HL-60/S4 treated with phorbol 12-myristate 13-acetate at 8.2 ng/mL for 4 days and 3 days (cell line): Measurements from ENCODE around the gene GPR141.

Experiments used
- in situ Hi-C: fragments of 300-500 bp; cut with MboI; formaldehyde crosslinking; loops from 2 replicates; pipeline ENCODE4 v1.15.0; 2022; ENCODE audit warnings: low sequenced_read_pairs

Gene GPR141

DNA sequence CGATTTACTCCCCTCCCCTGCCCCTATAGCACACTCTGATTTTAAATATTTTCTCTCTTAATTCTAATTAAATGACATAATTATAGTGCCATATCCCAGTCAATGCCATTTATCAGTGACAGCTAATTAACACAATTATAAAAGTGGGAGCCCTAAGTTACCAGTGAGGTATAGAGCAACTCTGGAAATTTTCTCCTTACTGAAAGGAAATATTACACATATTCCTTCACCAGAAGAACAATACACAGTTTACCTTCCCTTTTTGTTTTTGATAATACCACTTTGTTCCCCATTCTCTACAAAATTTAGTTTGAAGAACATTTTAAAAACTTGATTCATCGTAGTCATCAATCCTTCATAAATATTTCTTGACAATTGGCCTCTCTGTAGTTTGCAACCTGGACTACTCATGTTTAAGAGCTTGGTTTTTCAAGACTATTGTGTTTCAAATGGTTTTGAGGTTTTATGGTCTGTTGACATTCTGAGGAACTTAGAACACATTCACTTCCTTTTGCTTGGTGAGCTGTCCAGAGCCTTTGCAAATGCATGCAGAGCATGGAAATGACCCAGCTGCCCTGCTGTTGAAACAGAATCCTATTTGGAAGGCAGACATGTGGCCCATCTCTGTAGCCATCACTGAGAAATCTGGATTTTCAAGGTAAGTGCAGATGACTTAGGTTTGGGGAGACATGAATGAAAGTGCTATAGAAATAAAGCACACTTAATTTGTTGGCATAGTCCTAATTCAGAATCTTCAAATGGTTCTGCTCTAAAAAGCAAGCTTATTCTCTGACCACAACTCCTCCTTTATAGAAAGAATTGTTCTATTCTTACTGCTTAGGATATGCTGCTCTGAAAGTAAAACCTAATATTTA lies at the start of gene GPR141:
Gene GPR141 (plus strand): TSS at position 521 of the 875 bp plus-strand sequence. CDS start 56,628 bp downstream, outside the sequence.
- in situ Hi-C loops: no loop called here

GRCh38 chr7:37635346-37635745 lies 48.2 kb upstream of the GPR141 start:
- in situ Hi-C loops: loop anchor here (25.0 kb wide), 1 partner anchor 102 kb away; no protein-coding TSS in a partner anchor

- in situ Hi-C loops: loop anchor here (25.0 kb wide), 1 partner anchor 95 kb away; no protein-coding TSS in a partner anchor
These were observed 41.5 kb upstream of the GPR141 start for GRCh38 chr7:37642028-37642540.

DNA sequence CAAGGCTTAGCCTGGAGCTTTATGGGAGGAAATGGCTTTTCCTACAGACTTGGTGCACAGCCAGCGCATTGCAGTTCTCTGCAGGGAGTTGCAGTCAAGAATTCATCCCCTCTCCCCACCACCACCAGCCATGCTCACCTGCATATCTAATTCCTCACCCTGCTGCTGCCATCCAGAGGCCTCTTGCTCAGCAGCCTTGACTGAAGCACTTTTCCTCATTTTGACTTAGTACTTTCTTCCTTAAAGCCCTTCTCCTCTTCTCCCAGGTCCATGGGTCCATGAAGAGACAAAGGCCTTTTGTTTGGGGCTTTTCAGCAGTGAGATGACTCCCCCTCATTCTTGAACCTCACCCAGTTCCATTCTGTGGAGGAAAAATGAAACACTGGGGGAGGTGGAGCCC lies 39.7 kb upstream of the GPR141 start:
- in situ Hi-C loops: loop anchor here (25.0 kb wide), 1 partner anchor 93 kb away; no protein-coding TSS in a partner anchor

DNA sequence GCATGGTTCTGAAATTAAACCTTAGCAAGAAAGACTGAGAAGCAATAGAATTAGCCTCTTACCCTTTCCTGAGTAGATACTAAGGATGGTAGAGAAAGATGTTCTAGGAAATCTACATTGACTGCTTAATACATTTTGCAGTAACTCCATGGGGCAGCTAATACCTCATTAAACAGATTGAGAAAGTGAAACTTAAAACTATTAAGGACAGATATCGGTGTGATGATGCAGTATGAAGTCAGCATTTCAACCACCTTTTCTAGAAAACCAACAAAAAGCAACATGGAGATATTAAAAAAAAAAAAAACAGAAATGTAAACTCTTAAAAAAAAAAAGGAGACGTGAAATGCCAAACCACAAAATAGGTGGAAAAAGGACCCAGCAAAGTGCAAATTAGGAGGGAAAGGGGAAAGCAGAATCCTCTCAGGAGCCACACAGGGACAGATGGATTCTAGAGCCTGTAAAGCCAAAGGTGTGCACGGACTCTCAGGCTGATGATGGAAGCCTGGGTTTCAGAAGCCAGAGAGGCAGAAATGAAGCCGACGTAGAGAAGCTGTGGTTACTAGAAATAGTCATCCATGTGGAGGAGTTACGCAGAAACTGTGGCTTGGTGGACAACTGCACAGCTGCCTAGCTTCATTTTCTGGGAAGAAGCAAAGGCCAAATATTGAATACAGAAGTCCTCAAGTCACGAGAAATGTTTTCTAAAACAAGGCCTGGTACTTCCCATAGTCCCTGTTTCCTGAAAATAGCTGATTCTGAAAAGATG lies 38.1 kb upstream of the GPR141 start:
- in situ Hi-C loops: loop anchor here (25.0 kb wide), 1 partner anchor 92 kb away; no protein-coding TSS in a partner anchor

- in situ Hi-C loops: no loop called here
These were observed 26.5 kb upstream of the GPR141 start for GRCh38 chr7:37656913-37657530.

- in situ Hi-C loops: no loop called here
These were observed 25.8 kb upstream of the GPR141 start for GRCh38 chr7:37657816-37658215.

DNA sequence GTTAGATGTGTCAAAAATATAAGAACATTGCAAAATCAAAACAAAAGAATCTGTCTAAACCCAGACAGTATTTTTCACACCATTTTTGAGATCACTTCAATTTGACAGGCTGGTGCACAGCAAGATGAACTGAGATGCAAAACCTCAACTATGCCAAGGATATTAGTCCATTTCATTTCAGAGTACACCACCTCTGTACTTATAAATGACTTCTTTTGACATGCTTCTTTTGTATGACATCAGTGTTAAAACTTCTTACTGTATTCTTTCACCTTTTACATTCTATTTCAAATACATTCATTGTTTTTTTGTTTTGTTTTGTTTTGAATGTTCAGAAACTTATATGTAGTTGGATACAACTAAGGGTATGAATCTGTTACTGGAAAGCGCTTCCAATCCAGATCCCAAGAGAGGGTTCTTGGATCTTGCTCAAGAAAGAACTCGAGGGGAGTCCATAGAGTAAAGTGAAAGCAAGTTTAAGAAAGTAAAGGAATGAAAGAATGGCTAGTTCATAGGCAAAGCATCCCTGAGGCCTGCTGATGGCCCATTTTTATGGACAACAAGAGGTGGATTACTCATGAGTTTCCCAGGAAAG lies 23.5 kb upstream of the GPR141 start:
- in situ Hi-C loops: no loop called here

- in situ Hi-C loops: no loop called here
These were observed 23.0 kb upstream of the GPR141 start for GRCh38 chr7:37660614-37661013.

DNA sequence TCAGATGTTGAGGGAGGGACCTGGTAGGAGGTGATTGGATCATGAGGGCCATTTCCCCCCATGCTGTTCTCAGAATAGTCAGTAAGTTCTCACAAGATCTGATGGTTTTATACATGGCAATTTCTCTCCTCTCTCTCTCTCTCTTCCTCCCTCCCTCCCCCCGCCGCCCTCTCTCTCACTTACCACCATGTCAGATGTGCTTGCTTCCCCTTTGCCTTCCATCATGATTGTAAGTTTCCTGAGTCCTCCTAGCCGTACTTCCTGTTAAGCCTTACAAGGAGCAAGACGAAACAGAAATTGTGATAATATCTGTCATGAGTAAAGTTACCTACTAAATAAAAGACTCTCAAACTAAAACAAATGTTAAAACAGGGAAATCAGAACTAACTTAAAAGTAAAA lies 19.9 kb upstream of the GPR141 start:
- in situ Hi-C loops: no loop called here

- in situ Hi-C loops: no loop called here
These were observed 18.1 kb upstream of the GPR141 start for GRCh38 chr7:37665352-37666022.

- in situ Hi-C loops: no loop called here
These were observed 17.4 kb upstream of the GPR141 start for GRCh38 chr7:37666026-37666799.

- in situ Hi-C loops: no loop called here
These were observed 13.7 kb upstream of the GPR141 start for GRCh38 chr7:37669818-37670217.

DNA sequence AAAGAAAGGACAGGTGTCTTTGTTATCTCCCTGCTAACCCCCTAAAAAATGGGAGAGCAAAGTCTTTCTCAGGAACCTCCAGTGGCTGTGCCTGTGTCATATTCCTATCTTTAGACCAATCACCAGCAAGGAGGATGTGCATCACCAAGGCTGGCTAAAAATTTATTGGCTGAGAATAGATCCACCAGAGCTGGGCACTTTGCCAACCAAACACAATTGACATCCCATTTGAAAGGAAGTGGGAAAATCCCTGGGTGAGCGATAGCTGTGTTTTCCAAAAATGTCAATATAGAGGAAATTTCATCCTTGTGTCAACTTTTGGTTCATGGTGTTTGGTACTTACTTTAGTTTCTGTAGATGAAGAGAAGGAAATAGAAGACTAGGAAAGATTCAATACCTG lies 13.1 kb upstream of the GPR141 start:
- in situ Hi-C loops: no loop called here

GRCh38 chr7:37671876-37672275 lies 11.7 kb upstream of the GPR141 start:
- in situ Hi-C loops: no loop called here

DNA sequence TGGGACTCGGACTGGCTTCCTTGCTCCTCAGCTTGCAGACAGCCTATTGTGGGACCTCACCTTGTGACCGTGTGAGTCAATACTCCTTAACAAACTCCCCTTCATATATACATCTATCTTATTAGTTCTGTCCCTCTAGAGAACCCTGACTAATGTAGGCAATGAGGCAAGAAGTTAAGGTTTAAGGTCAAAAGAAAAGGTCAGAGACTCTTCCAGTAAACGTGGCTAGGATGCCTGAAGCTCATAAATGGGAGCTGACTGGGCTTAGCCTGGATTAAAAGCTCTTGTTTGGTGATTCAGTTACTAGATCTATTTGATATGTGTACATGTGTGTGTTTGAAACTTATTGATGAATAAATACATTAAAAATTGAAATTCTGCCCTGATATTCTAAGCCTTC lies 10.6 kb upstream of the GPR141 start:
- in situ Hi-C loops: no loop called here

- in situ Hi-C loops: no loop called here
These were observed 10.0 kb upstream of the GPR141 start for GRCh38 chr7:37673523-37673922.

- in situ Hi-C loops: no loop called here
These were observed 9.0 kb upstream of the GPR141 start for GRCh38 chr7:37674531-37674930.

DNA sequence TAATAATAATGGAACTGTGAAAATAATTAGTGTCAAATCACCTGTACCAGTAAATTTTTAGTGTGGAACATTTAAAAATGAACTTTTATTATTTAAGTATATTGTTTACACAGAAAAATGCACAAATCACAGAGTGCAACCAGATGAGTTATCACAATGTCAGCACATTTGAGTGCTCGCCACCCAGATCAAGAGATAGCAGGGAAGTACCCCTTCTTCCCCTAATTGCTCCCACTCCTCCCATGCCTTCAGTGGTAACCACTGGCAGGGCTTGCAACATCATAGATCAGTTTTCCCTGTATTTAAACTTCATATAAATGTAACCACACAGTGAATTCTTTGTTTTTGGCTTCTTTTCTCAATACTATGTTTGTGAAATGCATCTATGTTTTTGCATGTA lies 7.8 kb upstream of the GPR141 start:
- in situ Hi-C loops: no loop called here
